ENCODE data around the gene KRT83. TPM values are rescaled to one million over a fixed set of nuclear protein-coding genes. Genes with fewer than 3 reads are reported as not detected.
"Not testable (repeated sequence)": the region's sequence is repeated elsewhere in the genome, so short reads cannot be mapped to it uniquely, and the experiment has no call there.

Gene KRT83
- polyA plus RNA-seq, 4 donors = not detected

DNA sequence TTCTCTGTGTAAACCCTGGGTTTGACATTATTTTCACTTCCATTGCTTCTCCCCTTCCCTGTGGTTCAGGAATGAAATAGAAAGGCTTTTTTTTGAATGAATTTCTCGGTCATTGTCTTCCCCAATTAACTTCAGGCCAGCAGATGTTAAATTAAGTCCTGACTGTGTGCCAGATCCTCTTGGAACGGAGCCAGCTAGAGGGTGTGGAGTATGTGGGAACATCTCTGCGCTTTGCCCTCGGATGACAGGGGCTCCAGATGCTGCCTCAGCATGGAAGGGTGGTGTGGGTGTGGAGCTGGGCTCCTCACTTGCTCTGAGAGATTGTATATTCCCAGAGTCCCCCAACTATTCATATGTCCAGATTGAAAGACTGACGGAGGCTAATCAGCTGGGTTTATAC lies 33.0 kb upstream of the KRT83 start:
- DNase-seq (ENCODE audit: low read depth in 4 of 4, low spot score in 3 of 4) = no peak

DNA sequence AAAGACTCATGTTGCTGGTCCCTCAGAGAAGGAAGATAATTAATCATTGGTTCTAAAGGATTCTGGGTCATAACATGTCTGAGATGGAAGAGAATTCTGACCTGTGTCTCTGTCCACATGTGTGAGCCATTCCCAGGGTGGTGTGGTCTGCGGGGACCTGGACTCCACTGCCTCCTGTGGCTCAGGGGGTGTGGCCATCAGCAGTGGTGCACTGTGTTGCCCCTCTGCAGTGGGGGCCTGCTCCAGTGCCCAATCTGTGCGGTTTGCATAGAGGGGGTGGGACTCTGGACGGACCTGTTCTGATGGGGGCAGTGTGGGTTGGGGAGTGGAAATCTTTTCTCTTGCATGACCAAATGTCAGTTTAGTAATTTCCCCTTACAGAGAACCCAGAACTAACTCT lies 32.6 kb upstream of the KRT83 start:
- no peak for DNase-seq (ENCODE audit: low read depth in 4 of 4, low spot score in 3 of 4)

GRCh38 chr12:52352951-52353350 lies 31.8 kb upstream of the KRT83 start:
- DNase-seq (ENCODE audit: low read depth in 4 of 4, low spot score in 3 of 4) = no peak

DNA sequence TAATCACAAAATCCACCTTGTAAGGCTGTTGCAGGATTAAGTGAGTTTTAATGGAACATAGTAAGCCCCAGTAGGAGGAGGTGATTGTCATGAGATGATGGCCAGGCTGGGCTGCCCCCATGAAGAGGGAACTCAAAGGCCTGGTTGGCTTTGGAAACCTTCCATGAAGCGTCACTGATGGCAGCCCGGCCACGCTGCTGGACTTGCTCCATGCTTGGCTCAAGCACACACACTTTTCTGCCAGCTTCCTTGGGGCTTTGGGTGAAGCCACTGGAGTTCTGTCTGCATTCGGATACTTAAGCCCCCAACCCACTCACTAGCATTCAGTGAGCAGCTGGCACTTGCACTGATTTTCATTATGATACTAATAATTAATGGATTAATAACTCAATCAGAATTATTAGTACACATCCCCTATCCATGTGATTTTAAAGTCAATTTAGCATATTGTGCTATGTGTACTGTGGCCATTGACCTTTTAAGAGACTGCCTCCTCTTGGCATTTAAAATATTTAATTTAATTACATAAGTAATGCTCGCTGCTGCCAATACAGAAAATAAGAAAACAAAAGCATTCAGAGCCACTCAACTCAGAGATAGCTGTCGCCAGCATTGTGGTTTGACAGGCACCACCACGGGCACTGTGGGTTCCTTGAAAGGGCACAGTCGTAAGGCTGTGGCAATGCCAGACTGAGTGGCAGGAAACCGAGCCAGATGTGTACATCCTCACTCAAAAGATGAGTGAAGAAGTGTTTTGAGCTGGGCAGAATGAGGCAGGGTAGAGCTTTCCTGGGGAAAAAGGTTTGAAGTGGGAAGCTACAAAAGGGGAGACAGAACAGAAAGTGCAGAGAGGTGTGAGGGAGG lies 30.2 kb upstream of the KRT83 start:
- DNase-seq (ENCODE audit: low read depth in 4 of 4, low spot score in 3 of 4) = no peak

DNA sequence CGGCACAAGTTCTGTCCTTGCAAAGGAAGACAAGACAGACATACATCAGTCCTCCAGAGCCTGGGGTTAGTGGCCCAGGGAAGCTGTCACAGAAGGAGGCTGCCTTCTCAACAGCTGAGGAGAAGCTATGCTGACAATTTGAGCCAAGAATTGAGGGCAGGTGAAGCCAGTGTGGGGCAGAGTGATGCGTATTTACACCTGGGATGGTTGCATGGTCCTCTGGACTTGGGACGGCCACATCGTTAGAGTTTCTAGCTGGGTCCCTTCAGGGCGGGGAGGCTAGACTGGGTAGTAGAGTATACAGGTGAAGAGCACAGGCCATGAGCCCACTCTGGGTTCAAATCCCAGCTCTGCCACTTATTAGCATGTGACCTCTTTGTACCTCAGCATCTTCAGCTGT lies 29.6 kb upstream of the KRT83 start:
- no peak for DNase-seq (ENCODE audit: low read depth in 4 of 4, low spot score in 3 of 4)

DNA sequence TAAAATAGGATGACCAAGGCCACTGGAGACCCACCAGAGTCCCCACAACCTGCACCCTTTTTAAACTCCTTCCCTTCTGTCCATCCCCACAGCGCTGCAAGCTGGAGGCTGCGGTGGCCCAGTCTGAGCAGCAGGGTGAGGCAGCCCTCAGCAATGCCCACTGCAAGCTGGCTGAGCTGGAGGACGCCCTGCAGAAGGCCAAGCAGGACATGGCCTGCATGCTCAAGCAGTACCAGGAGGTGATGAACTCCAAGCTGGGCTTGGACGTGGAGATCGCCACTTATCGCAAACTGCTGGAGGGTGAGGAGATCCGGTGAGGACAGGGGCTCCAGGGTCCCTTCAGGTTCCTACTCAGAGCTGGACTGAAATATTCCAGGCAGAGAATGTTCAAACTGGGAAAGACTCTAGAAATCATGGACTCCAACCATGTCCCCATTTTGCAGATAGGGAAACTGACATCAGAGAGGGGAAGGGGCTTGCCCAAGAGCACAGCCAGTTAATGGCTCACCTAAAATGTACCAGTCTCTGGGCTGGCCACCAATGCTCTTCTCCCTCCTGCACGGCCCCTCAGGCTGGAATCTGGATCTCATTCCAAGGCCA lies 28.9 kb upstream of the KRT83 start:
- DNase-seq (ENCODE audit: low read depth in 4 of 4, low spot score in 3 of 4) = no peak

DNA sequence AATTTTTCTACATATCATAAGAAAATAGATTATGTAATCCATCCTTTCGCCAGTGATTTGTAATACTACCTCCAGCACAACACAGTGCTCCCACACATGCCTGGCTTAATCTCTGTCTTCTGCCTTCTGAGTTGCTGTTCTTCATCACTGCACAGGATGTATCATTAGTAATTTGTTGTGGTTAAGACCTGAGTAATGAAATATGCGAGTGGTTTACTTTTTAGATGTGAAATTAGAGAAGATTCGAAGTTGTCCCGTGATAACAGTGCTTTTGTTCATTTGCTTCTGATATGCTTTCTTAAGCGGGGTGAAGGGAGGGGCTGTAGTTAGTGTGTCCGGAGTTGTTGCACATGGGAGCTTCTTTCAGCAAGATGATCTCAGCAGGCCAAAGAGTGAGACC lies 28.0 kb upstream of the KRT83 start:
- no peak for DNase-seq (ENCODE audit: low read depth in 4 of 4, low spot score in 3 of 4)

DNA sequence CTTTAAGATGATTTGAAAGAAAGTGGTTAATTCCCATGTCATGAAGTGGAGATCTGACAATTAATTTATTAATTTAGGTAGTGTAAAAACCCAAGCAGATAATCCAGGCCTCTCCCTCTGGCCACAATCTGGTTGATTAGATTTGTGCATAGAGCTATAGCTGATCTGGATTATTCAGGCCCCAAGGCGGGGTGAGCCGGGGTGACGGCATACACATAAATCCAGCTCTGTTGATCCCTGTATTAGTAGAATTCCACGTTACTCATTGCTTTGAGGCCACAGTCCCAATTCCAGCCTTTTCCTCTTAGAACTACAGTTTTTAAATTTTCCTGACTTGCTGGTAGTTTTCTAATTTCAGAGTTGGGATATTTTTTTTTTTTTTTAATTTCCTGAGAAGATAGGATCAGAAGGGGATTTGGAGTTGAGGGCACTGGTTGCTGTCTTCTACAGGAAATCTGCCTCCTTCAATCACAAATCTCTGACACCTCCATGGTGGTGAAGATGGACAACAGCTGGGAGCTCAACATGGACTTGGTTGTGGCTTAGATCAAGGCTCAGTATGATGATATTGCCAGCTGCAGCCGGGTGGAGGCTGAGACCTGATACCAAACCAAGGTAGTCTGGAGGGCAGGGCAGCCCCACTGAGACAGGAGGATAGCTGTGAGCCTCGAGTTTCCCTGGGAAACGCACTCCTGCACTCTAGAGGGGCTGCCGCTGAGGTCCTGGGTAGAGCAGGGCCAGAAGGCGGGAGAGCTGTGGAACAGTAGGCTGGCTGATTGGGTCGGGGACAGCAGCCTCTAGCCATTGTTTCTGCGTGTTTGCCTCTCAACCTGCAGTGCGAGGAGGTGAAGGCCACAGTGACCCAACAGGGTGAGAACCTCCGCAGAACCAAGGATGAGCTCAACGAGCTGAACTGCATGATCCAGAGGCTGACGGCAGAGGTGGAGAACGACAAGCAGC lies 26.6 kb upstream of the KRT83 start:
- DNase-seq (ENCODE audit: low read depth in 4 of 4, low spot score in 3 of 4) = no peak

- no peak for DNase-seq (ENCODE audit: low read depth in 4 of 4, low spot score in 3 of 4)
Measured at GRCh38 chr12:52347016-52347415, 25.8 kb upstream of the KRT83 start.

GRCh38 chr12:52346593-52346992 lies 25.4 kb upstream of the KRT83 start:
- DNase-seq (ENCODE audit: low read depth in 4 of 4, low spot score in 3 of 4) = no peak

GRCh38 chr12:52345041-52345440 lies 23.8 kb upstream of the KRT83 start:
- DNase-seq (ENCODE audit: low read depth in 4 of 4, low spot score in 3 of 4) = not testable (repeated sequence)

DNA sequence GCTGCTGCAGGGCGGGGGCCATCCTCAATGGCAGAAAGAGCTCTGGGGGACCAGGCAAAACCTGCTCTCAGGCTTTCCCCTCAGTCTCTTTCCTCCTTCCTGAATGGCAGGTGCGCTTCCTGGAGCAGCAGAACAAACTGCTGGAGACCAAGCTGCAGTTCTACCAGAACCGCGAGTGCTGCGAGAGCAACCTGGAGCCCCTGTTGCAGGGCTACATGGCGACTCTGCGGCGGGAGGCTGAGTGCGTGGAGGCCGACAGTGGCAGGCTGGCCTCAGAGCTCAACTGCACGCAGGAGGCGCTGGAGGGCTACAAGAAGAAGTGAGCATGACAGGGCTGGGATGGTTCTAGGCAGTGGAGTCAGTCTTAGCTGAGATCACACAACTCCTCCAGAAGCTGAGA lies 22.9 kb upstream of the KRT83 start:
- DNase-seq (ENCODE audit: low read depth in 4 of 4, low spot score in 3 of 4) = no peak

- no peak for DNase-seq (ENCODE audit: low read depth in 4 of 4, low spot score in 3 of 4)
Measured at GRCh38 chr12:52343550-52343949, 22.4 kb upstream of the KRT83 start.

GRCh38 chr12:52342781-52343490 lies 21.7 kb upstream of the KRT83 start:
- DNase-seq (ENCODE audit: low read depth in 4 of 4, low spot score in 3 of 4) = no peak

DNA sequence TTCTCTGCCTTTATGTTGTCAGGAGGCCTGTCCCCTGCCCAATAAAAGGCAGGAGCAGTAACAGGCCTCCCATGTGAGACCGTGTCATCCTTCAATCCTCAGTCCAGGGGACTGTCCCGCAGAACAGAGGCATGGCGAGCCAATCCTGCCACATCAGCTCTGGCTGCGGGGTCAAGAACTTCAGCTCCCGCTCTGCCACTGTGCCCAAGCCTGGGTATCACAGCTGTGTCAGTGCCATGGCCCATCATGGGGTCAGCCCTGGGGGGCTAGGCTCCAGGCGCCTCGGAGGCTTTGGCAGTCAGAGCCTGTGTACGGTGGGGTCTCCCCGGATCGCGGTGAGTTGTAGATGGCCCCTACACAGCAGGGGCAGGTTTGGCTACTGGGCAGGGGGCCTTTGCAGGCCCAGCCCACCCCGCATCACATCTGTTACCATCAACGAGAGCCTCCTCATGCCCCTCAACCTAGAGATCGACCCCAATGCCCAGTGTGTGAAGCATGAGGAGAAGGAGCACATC lies 19.9 kb upstream of the KRT83 start:
- DNase-seq (ENCODE audit: low read depth in 4 of 4, low spot score in 3 of 4) = no peak

DNA sequence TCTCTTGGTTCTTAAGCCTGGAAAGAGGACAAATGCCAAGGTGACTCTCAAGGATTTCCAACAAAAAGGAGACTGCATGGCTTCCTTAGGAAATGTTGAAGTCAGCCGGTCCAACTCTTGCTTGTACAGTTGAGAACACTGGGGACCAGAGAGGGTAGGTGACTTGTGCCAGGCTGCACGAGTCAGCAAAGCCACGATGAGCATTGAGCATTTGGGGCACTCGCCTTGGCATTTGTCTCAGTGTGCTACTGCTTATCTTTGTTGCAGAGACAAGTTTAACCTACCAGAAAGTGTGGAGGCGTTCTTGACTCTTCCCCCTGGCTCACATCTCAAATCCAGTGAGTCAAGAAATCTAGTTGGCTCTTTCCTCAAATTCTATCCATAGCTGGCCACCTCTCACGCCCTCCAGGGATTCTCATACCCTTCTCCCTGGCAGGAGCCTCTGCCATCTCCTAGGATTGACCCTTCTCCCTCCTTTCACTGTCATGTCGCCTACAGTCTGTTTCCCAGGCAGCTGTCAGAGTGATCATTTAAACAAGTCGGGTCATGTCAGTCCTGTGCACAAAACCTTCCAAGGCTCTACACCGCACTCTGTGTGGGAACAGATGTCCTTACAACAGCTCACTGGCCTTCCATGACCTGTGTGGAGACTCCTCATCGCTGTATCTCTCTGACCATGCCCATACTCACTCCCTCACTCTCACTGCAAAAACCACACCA lies 17.2 kb upstream of the KRT83 start:
- no peak for DNase-seq (ENCODE audit: low read depth in 4 of 4, low spot score in 3 of 4)

GRCh38 chr12:52337054-52337453 lies 15.9 kb upstream of the KRT83 start:
- DNase-seq (ENCODE audit: low read depth in 4 of 4, low spot score in 3 of 4) = no peak

DNA sequence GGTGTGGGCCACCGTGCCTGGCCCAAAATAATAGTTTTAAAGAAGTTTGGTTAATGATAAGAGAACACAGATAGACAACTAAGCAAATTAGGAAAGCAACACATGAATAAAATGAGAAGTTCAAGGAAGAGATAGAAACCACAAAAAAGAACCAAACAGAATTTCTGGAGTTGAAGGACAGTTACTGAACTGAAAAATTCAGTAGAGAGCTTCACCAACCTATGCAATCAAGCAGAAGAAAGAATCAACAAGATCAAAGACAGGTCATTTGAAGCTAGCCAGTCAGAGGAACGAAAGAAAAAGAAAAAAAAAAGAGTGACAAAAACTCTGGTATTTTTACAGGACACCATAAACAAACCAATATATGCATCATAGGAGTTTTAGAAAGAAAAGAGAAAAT lies 15.4 kb upstream of the KRT83 start:
- DNase-seq (ENCODE audit: low read depth in 4 of 4, low spot score in 3 of 4) = no peak

DNA sequence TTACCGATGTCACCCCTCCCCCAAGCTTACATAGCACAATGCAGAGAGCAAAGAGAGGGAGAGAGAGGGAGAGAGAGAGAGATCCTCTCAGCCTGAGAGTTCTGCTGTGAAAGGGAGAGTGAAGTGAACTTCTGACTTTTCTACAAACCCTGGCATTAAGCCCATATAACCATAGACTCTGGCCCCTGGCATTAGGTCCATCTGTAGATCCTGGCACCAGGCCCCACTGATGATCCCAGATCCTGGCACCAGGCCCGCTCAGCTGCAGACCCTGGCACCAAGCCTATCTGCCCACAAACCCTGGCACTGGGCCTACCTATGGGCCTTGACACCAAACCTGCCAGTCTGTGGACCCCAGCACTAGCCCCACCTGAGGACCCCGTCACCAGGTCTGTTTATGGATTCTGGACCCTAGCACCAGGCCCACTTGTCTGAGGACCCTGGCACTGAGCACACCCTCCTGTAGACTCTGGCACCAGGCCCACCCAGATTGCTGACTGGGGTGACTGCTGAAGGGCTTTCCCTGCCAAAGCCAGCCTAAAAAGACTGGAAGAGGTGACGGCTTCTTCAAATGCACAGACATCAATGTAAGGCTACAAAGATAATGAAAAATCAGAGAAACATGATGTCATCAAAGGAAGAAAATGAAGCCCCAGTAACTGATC lies 14.5 kb upstream of the KRT83 start:
- DNase-seq (ENCODE audit: low read depth in 4 of 4, low spot score in 3 of 4) = no peak
